ENCODE data around the gene UBASH3A.

UBASH3A gene

GRCh38 chr21:42432695-42433094, 29.0 kb downstream of the UBASH3A start:
- no peak for DNase-seq

GRCh38 chr21:42433946-42434551, 30.3 kb downstream of the UBASH3A start:
- DNase-seq, result no peak

GRCh38 chr21:42434884-42435283, 31.2 kb downstream of the UBASH3A start:
- DNase-seq, result no peak

DNA sequence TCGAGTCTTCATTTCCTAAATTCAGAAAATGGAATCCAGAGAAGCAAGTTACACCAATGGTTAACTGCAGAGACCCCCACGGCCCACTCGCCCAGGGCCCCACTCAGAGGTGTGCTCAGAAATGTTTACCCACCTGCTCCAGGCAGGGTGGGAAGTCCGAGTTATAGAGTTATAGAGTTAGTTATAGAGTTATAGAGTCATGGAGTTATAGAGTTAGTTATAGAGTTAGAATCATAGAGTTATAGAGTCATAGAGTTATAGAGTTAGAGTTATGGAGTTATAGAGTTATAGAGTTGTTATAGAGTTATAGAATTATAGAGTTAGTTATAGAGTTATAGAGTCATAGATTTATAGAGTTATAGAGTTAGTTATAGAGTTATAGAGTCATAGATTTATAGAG, 31.7 kb downstream of the UBASH3A start:
- no peak for DNase-seq

DNA sequence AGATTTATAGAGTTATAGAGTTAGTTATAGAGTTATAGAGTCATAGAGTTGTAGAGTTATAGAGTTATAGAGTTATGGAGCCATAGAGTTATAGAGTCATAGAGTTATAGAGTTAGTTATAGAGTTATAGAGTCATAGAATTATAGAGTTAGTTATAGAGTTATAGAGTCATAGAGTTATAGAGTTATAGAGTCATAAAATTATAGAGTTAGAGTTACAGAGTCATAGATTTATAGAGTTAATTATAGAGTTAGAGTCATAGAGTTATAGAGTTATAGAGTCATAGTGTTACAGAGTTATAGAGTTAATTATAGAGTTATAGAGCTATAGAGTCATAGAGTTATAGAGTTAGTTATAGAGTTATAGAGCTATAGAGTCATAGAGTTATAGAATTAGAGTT, 32.1 kb downstream of the UBASH3A start:
- DNase-seq, result no peak

GRCh38 chr21:42436914-42437313, 33.2 kb downstream of the UBASH3A start:
- DNase-seq, result no peak

DNA sequence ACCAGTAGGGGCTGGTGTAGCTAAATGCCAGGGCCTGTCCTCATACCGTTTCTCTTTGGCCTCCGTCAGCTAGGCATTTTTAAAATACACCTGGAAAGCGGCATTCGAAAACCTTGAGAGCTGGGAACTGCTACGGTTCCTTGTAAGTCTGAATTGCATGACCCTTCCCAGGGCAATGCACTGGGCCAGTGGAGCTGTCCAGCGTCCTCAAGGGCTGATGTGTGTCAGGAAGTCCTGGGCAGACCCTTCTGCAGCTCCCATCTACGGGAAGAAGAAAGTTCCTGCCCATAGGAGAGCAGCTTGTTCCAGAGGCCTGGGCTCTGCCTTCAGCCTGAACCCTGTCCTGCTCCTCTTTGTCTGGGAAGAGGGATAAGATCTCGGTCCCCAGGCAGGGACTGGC, 34.1 kb downstream of the UBASH3A start:
- DNase-seq, result no peak

GRCh38 chr21:42438316-42439205, 34.9 kb downstream of the UBASH3A start:
- DNase-seq, result no peak

DNA sequence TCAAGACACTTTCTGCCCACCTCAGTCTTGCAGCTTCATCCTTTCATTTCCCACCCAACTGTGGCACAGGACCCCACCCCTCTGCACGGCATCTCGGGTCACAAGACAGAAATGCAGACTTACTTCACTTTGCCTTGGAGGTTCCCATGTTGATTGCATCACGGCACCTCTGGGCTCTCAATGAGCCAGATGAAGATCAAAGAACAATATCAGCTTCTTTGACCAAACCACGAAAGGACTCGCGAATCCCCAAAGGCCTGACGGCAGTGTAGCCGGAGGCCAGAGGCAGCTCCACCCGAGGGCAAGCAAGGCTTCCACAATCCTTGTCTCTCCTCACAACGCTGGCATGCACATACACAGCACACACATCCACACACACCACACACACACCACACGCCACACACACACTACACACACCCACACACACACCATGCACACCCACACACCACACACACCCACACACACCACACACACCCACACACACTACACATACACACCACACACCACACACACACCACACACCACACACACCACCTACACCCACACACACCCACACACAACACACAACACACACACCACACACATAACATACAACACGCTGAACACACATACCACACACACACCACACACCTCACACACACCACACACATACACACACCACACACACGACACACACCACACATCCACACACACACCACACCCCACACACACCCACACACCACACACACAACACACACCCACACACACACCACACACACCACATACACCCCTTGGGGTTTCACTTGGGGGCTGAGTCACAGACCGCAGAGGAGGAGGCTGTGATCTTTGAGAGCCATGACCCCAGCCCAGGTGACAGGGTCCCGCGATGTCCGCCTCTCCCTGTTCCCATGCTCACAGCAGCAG, 35.8 kb downstream of the UBASH3A start:
- DNase-seq, result no peak

GRCh38 chr21:42440187-42440792, 36.6 kb downstream of the UBASH3A start:
- no peak for DNase-seq

DNA sequence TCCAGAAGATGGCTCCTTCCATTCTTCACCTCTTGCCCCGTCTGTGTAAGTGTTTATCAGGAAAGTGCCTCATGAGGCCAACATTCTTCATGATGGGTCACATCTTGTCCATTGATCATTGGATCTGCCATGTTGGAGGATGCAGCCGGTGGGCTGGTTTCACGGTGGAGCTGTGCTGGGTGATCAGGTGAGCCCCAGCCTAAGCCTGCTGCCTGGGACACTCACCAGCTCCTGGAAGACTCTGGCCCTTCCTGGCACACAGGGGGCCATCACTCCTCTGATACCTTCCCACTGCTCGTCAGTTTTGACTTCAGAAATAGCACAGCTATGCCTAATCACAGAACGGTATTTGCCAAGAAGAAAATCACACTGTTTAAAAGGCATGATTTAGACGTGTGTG, 38.3 kb downstream of the UBASH3A start:
- no peak for DNase-seq

- no peak for DNase-seq
Observed at GRCh38 chr21:42443181-42443785, 39.6 kb downstream of the UBASH3A start.

DNA sequence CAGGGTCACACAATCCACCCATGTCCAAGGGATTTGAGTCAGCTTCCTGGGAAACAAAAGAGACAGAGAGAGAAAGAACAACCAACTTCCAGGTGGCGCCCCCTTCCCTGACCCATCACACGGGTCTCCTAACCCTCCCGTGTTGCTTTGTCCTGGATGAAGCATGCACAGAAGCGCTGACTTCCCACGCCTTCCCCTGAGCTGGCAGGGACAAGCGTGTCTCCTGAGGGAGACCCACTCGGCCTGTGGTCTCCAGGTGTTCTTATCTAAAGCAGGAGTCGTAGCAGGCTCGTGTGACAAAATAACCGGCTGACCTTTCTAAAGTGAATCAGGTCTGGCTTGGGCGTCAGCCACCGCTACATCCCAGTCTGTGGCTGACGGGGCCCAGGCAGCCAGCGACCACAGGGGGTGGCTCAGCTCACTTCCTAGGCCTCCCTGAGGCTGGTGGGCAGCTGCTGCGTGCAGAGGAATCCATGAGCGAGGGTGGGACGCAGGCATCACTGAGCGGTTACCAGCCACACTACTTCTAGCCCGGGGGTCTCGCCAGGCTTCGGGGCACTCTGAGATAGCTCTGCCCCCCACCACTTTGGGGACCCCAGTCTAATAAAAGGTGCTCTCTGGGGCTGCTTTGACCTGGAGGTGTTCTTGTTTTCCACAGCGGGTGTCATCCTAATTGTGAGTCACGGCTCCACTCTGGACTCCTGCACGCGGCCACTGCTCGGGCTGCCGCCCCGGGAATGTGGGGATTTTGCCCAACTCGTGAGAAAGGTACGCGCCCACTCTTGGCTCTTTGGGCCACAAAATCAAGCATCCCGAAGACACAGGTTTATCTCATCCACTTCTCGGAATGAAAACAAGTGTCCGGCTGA, 40.4 kb downstream of the UBASH3A start:
- DNase-seq, result no peak

- no peak for DNase-seq
Observed at GRCh38 chr21:42444745-42445059, 41.0 kb downstream of the UBASH3A start.

DNA sequence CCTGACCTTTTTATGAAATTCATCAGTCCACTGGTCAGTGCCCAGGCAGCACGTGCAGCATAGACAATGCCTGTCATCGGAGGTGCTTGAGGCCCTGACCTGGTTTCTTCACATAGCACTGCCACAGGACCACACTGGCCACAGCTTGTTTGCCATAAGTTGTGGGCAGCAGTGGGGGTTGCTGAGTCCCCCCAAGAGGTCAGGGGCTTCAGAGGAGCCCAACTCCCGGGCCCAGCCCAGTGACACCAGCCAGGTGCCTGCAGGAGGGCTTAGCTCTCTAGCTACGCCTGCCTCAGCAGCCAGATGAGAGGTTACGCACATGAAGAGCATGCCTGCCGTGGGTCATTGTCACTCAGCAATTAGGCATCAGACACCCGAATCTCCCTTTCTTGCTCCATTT, 41.6 kb downstream of the UBASH3A start:
- no peak for DNase-seq

DNA sequence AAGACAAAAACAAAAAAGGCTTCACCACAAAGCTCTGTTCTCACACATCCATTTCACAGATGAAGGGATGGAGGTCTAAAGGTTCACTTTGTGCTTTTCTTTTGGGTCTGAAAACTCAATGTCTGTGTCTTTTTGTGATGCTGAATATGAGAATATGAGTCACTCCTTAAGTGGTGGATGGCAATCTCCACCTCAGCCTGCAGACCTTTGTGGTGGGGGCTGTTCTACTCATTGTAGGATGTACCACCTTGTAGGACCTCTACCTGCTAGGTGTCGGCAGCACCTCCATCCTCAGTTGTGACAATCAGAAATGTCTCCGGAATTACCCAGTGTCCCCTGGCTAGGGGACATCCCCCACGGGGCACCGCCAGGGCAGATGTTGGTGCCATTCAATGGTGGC, 42.8 kb downstream of the UBASH3A start:
- DNase-seq, result no peak

- no peak for DNase-seq
Observed at GRCh38 chr21:42447182-42447581, 43.5 kb downstream of the UBASH3A start.

- no peak for DNase-seq
Observed at GRCh38 chr21:42447732-42448131, 44.0 kb downstream of the UBASH3A start.

- no peak for DNase-seq
Observed at GRCh38 chr21:42448686-42449085, 45.0 kb downstream of the UBASH3A start.

- DNase-seq, result no peak
Observed at GRCh38 chr21:42451941-42452340, 48.2 kb downstream of the UBASH3A start.

DNA sequence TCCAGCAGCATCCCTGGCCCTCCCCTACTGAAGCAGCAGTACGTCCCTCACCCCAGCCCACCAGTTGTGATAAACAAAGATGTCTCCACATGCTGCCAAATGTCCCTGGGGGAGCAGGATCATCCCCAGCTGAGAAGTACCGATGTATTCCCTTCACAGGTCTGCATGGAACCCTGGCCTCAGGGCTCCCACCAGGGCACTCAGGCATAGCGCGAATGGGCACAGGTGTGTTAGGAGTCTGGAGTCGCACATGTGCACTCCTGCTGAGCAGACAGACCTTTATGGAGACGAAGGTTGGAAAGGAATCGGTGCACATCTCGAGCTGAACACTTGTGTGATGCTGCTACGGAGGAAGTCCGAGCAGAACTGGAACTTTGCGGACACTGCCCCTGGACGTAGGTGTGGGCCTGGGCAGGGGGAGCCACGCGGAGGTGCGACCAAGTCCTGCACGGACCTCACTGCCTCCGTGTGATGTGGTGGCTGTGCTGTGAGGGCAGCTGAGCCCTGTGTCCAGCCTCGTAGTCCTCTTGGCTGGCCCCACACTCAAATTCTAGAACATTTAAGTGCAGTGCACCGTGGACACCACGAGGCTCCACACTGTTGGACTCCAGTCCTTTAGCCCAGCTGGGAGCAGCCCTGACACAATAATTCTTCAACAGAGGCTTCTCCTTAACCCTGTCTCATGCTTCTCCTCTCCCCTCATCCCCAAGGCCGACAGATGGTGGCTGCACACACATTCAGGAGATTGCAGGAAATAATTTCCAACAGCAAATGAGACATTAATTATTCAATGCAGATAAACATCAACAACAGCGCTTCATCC, 48.9 kb downstream of the UBASH3A start:
- no peak for DNase-seq
